ENCODE results near the gene C18orf63.

Gene C18orf63

DNA sequence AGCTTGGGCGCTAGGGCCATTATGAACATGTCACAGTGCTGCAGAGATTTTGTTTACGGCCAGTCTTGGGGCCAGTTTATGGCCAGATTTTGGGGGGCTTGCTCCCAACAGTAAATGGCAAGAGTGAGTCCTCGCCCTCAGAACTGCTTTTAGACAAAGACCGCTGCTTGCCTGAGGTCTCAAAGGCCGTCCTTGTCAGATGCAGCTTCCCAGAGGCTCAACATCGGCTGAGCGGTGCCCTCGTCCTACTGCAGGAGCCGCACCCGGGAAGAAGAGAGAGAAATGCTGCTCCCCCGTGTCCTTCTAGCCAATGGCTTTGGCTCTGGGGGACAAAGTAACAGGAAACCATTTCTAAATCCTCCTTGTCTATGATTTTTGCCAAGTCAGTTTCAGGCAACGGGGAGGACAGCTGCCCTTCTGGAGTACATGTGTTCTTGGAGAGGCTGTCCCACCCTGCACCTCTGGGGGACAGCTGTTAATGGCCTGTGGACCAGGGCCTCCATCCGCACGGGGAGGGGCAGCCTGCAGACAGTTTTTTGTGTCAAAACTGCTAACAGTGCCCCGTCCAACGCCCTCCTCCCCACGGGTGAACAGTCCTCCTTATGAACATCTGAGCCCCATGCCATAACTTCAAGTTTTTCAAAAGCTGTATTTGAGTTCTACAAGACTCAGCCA is 66.1 kb downstream of the C18orf63 start:
- no peak for DNase-seq (ENCODE audit: extremely low read depth, insufficient read length)
- H3K27me3 ChIP-seq (replicated peaks; ENCODE audit: control insufficient read depth, insufficient read depth, low read length) = no peaks in the 10 kb centered on the region; the same call in 1 of the 2 replicates
- TF ChIP-seq CTCF (IDR thresholded peaks at IDR 0.05; ENCODE audit: insufficient read depth, low read length, poor library complexity, severe bottlenecking) = no peak
- H3K4me3 ChIP-seq (replicated peaks; ENCODE audit: low read depth, low read length) = no peak overlapping the region
- H3K36me3 ChIP-seq (ENCODE audit: control insufficient read depth, insufficient read depth, low read length) = no peaks in the 10 kb centered on the region

- no peak for TF ChIP-seq CTCF (IDR thresholded peaks at IDR 0.05; ENCODE audit: insufficient read depth, low read length, poor library complexity, severe bottlenecking)
- no peak for DNase-seq (ENCODE audit: extremely low read depth, insufficient read length)
- H3K4me3 ChIP-seq (replicated peaks; ENCODE audit: low read depth, low read length) = no peak overlapping the region
- H3K36me3 ChIP-seq (ENCODE audit: control insufficient read depth, insufficient read depth, low read length) = no peaks in the 10 kb centered on the region
- H3K27me3 ChIP-seq (replicated peaks; ENCODE audit: control insufficient read depth, insufficient read depth, low read length) = no peaks in the 10 kb centered on the region; the same call in 1 of the 2 replicates
These were observed 66.9 kb downstream of the C18orf63 start for GRCh38 chr18:74382481-74383017.

DNA sequence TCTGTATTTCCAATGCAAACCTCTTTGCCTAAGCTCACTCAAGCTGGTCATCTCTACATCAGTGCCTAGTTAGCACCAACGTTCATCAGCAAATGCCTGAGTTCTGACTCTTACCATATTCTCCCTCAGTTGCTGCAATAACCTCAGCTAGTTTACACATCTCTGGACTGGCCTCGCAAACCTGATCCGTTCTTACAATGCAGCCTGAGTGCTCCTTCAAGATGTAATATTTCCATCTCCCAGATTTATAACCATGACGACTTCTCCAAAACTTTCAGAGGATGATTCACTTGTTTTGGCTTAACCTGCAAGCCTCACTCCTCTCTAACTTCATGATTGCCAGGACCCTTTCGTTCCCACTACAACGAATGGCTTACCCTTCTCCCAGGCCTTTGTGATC is 71.7 kb downstream of the C18orf63 start:
- H3K4me3 ChIP-seq (replicated peaks; ENCODE audit: low read depth, low read length) = no peak overlapping the region
- no peaks in the 10 kb centered on the region for H3K36me3 ChIP-seq (ENCODE audit: control insufficient read depth, insufficient read depth, low read length)
- TF ChIP-seq CTCF (IDR thresholded peaks at IDR 0.05; ENCODE audit: insufficient read depth, low read length, poor library complexity, severe bottlenecking) = no peak
- DNase-seq (ENCODE audit: extremely low read depth, insufficient read length) = no peak
- no peaks in the 10 kb centered on the region; the same call in 1 of the 2 replicates for H3K27me3 ChIP-seq (replicated peaks; ENCODE audit: control insufficient read depth, insufficient read depth, low read length)

DNA sequence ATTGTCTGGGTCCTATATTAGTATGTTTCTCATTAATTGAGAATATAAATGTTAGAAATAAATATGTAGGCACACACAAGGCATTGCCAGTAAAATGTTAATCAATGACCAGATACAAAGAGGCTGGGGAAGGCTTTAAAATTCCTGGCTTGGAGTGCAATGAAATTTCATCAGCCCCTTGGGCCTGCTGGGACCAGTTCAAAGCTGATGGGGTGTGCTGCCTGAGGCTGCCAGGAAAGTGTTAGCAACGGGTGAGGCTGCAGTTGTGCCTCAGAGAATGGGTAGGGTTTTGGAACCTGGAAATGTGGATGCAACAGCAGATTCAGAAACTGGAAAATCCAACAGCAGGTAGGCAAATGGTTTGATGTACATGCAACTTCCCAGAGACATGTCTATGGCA is 72.6 kb downstream of the C18orf63 start:
- no peak for TF ChIP-seq CTCF (IDR thresholded peaks at IDR 0.05; ENCODE audit: insufficient read depth, low read length, poor library complexity, severe bottlenecking)
- Histone ChIP-seq H3K36me3 (ENCODE audit: control insufficient read depth, insufficient read depth, low read length) (no peaks in the 10 kb centered on the region), H3K27me3 (replicated peaks; ENCODE audit: control insufficient read depth, insufficient read depth, low read length) (no peaks in the 10 kb centered on the region; the same call in 1 of the 2 replicates), H3K4me3 (replicated peaks; ENCODE audit: low read depth, low read length) (no peak overlapping the region)
- no peak for DNase-seq (ENCODE audit: extremely low read depth, insufficient read length)

- H3K36me3 ChIP-seq (ENCODE audit: control insufficient read depth, insufficient read depth, low read length) = no peaks in the 10 kb centered on the region
- TF ChIP-seq CTCF (IDR thresholded peaks at IDR 0.05; ENCODE audit: insufficient read depth, low read length, poor library complexity, severe bottlenecking) = no peak
- DNase-seq (ENCODE audit: extremely low read depth, insufficient read length) = no peak
- no peaks in the 10 kb centered on the region; the same call in none of the 2 replicates for H3K27me3 ChIP-seq (replicated peaks; ENCODE audit: control insufficient read depth, insufficient read depth, low read length)
- no peak overlapping the region for H3K4me3 ChIP-seq (replicated peaks; ENCODE audit: low read depth, low read length)
These were observed 73.7 kb downstream of the C18orf63 start for GRCh38 chr18:74389171-74389927.

Measured in GM06990 (cell line).